ENCODE measurements around the gene AK8.

AK8 gene

GRCh38 chr9:132887181-132888120 is 9.4 kb upstream of the AK8 start:
- no peak for DNase-seq

- DNase-seq: no peak
Observed at GRCh38 chr9:132886334-132886725, 8.2 kb upstream of the AK8 start.

GRCh38 chr9:132885720-132886333 is 7.7 kb upstream of the AK8 start:
- no peak for DNase-seq

GRCh38 chr9:132883349-132884294 is 5.5 kb upstream of the AK8 start:
- no peak for DNase-seq

GRCh38 chr9:132882616-132883015 is 4.5 kb upstream of the AK8 start:
- DNase-seq: no peak

- no peak for DNase-seq
Observed at GRCh38 chr9:132881826-132882225, 3.7 kb upstream of the AK8 start.

GRCh38 chr9:132880324-132880661 is 2.2 kb upstream of the AK8 start:
- DNase-seq: no peak

GRCh38 chr9:132879457-132880323 is 1.6 kb upstream of the AK8 start:
- no peak for DNase-seq

- peak in 1 of 2 experiments; percentile 46 for DNase-seq
Observed at GRCh38 chr9:132878695-132879456, 792 bp upstream of the AK8 start, which contains the start of gene SPACA9. Gene SPACA9, plus strand, starts transcription at chr9:132878898. Its CDS starts 5,050 bp downstream, at chr9:132883948.

GRCh38 chr9:132877458-132877823 is 643 bp downstream of the AK8 start:
- no peak for DNase-seq

- no peak for DNase-seq
Observed at GRCh38 chr9:132876849-132877248, 1.2 kb downstream of the AK8 start.

- no peak for DNase-seq
Observed at GRCh38 chr9:132875159-132875558, 2.9 kb downstream of the AK8 start.

- DNase-seq: no peak
Observed at GRCh38 chr9:132873403-132873802, 4.7 kb downstream of the AK8 start.

- no peak for DNase-seq
Observed at GRCh38 chr9:132869266-132869665, 8.8 kb downstream of the AK8 start.

- no peak for DNase-seq
Observed at GRCh38 chr9:132866898-132867297, 11.2 kb downstream of the AK8 start.

- no peak for DNase-seq
Observed at GRCh38 chr9:132864691-132865090, 13.4 kb downstream of the AK8 start.

GRCh38 chr9:132864277-132864676 is 13.8 kb downstream of the AK8 start:
- DNase-seq: no peak

- no peak for DNase-seq
Observed at GRCh38 chr9:132863096-132863495, 15.0 kb downstream of the AK8 start.

GRCh38 chr9:132862533-132862932 is 15.6 kb downstream of the AK8 start:
- DNase-seq: no peak

GRCh38 chr9:132861666-132862065 is 16.4 kb downstream of the AK8 start:
- DNase-seq: no peak

- no peak for DNase-seq
Observed at GRCh38 chr9:132858751-132859150, 19.3 kb downstream of the AK8 start.

Data from NCI-H526 (cell line).